Measurements from ENCODE around the gene IFIT2.

GRCh38 chr10:89341649-89342048 lies 39.8 kb downstream of the IFIT2 start:
- TF ChIP-seq TAF1 (IDR thresholded peaks at IDR 0.05; ENCODE audit: borderline replicate concordance, low read depth, low read length), result no peak
- TF ChIP-seq POLR2AphosphoS5 (IDR thresholded peaks at IDR 0.05; ENCODE audit: low read depth, low read length), result no peak
